Aorta (tissue), 5 donors: Measurements from ENCODE around the gene LIN7C. TPM values are rescaled to one million over a fixed set of nuclear protein-coding genes. Genes with fewer than 3 reads are reported as not detected.
A peak's percentile ranks its signal among the peaks of the same experiment; 100 is the strongest.

ENCODE experiments used
- ATAC-seq: fragments of 200-7000 bp; cut with Tn5 transposase; one replicate; pipeline ENCODE4 v1.9.1; 2022; ENCODE audit warnings: moderate library complexity; ENCODE audit not compliant: low FRiP score
- DNase-seq, 2 donors: peaks; one replicate each; pipeline ENCODE4 v3.0.0-alpha.2; 2020
- H3K27ac ChIP-seq, 2 donors: one replicate each; pipeline ENCODE4 v1.5.1; 2013; ENCODE audit warnings: low read length in 2 of 2, mild to moderate bottlenecking in 2 of 2, moderate library complexity in 2 of 2, control low read depth in 1 of 2, inconsistent platforms in 1 of 2, low read depth in 1 of 2
- H3K27me3 ChIP-seq, 2 donors: one replicate each; pipeline ENCODE4 v1.6.1; 2013; ENCODE audit warnings: control low read depth in 1 of 2, low read length in 1 of 2, mild to moderate bottlenecking in 1 of 2, moderate library complexity in 1 of 2; ENCODE audit not compliant: insufficient read depth in 2 of 2, control insufficient read depth in 1 of 2
- H3K36me3 ChIP-seq, 2 donors: one replicate each; pipeline ENCODE4 v1.6.1; 2013; ENCODE audit warnings: control low read depth in 1 of 2, low read length in 1 of 2, mild to moderate bottlenecking in 1 of 2; ENCODE audit not compliant: insufficient read depth in 2 of 2, control insufficient read depth in 1 of 2
- H3K4me1 ChIP-seq, 2 donors: one replicate each; pipeline ENCODE4 v1.6.1; 2013; ENCODE audit warnings: low read length in 2 of 2, control low read depth in 1 of 2, mild to moderate bottlenecking in 1 of 2, moderate library complexity in 1 of 2; ENCODE audit not compliant: insufficient read depth in 2 of 2, control insufficient read depth in 1 of 2
- H3K4me3 ChIP-seq, 2 donors: one replicate each; pipeline ENCODE4 v1.5.1; 2013; ENCODE audit warnings: low read length in 2 of 2, control low read depth in 1 of 2, mild to moderate bottlenecking in 1 of 2
- H3K9me3 ChIP-seq: one replicate; pipeline ENCODE4 v1.6.1; 2013; ENCODE audit warnings: mild to moderate bottlenecking, low read length; ENCODE audit not compliant: control insufficient read depth
- WGBS, 2 donors: extraction: QIAGEN DNeasy Blood & Tissue Kit; methylation state at CpG; one replicate each; pipeline ENCODE4 v1.1.7; 2013; 5-methylcytosine and 5-hydroxymethylcytosine counted together
- intact Hi-C, 2 donors: fragments of 100-400 bp; cut with DNase I; formaldehyde crosslinking; loops; one replicate each; pipeline versions ENCODE4 v1.14.2 to v1.15.0; 2022
- polyA plus RNA-seq, 2 donors: library from polyadenylated mRNA; stranded (reverse); fragments of 200-250 nt; gene quantifications; one replicate each; pipeline ENCODE4 v1.2.3, GENCODE V29; 2013
- total RNA-seq, 2 donors: library from RNA; stranded (reverse); fragmentation: NEBNext Ultra II Directional; extraction: Animal tissue kit (Norgen Biotek cat#: 25700); gene quantifications; one replicate each; pipeline ENCODE4 v1.2.1, GENCODE V29; 2021
- donor health status: healthy with polysubstance abuse.
- donor health status: Bipolar disorder and iron deficiency.
- donor health status: DM: no; HTN: no; CAD: no.
- donor health status: DM: no; HTN: no; CAD: no.
- donor health status: DM: yes; HTN: yes; CAD: no.

The LIN7C gene
- total and polyA plus RNA-seq, 4 donors = 10.1 to 40.4 (median 23.0) TPM

GRCh38 chr11:27501100-27501499, 5.5 kb downstream of the LIN7C start:
- H3K9me3 ChIP-seq = no peaks in the 10 kb centered on the region
- H3K36me3 ChIP-seq = peaks cover 2 to 4% of the 10 kb centered on the region in 2 donors
- no peak for ATAC-seq
- H3K4me3 ChIP-seq = no peak overlapping the region
- no peak overlapping the region for H3K27ac ChIP-seq
- intact Hi-C loops = no loop called here
- H3K27me3 ChIP-seq = no peaks in the 10 kb centered on the region
- peaks cover 0 to 5% of the 10 kb centered on the region in 2 donors for H3K4me1 ChIP-seq
- no peak for DNase-seq

- Histone ChIP-seq H3K36me3 (peaks cover 2 to 4% of the 10 kb centered on the region in 2 donors), H3K9me3 (no peaks in the 10 kb centered on the region), H3K27me3 (no peaks in the 10 kb centered on the region), H3K4me1 (no peaks in the 10 kb centered on the region), H3K27ac (no peak overlapping the region), H3K4me3 (no peak overlapping the region)
- 78 to 85% methylated on average over 1 of the region's 1 CpG for WGBS, 2 donors
- ATAC-seq (no peak), DNase-seq (no peak)
- intact Hi-C loops = no loop called here
Observed at GRCh38 chr11:27497911-27498310, 8.7 kb downstream of the LIN7C start.

GRCh38 chr11:27497284-27497866, 9.2 kb downstream of the LIN7C start:
- Histone ChIP-seq H3K27me3 (no peaks in the 10 kb centered on the region), H3K4me1 (no peaks in the 10 kb centered on the region), H3K36me3 (peaks cover 2 to 4% of the 10 kb centered on the region in 2 donors), H3K9me3 (no peaks in the 10 kb centered on the region), H3K4me3 (no peak overlapping the region), H3K27ac (no peak overlapping the region)
- intact Hi-C loops = no loop called here
- ATAC-seq (no peak), DNase-seq (no peak)

GRCh38 chr11:27496461-27496860, 10.1 kb downstream of the LIN7C start:
- Histone ChIP-seq H3K27me3 (no peaks in the 10 kb centered on the region), H3K9me3 (no peaks in the 10 kb centered on the region), H3K27ac (no peak overlapping the region), H3K4me1 (no peaks in the 10 kb centered on the region), H3K4me3 (no peak overlapping the region), H3K36me3 (peaks cover 2 to 4% of the 10 kb centered on the region in 2 donors)
- DNase-seq = no peak
- intact Hi-C loops = no loop called here
- no peak for ATAC-seq
- 5 to 10% methylated on average over 1 of the region's 1 CpG for WGBS, 2 donors

GRCh38 chr11:27495710-27496300, 10.8 kb downstream of the LIN7C start:
- no peaks in the 10 kb centered on the region for H3K4me1 ChIP-seq
- intact Hi-C loops = no loop called here

GRCh38 chr11:27489092-27489491, 17.5 kb downstream of the LIN7C start:
- Histone ChIP-seq H3K36me3 (peaks cover 0 to 3% of the 10 kb centered on the region in 2 donors), H3K27ac (no peak overlapping the region), H3K9me3 (no peaks in the 10 kb centered on the region), H3K4me1 (no peaks in the 10 kb centered on the region), H3K4me3 (no peak overlapping the region), H3K27me3 (no peaks in the 10 kb centered on the region)
- no peak for ATAC-seq
- no peak for DNase-seq
- 80 to 81% methylated on average over 5 of the region's 5 CpGs for WGBS, 2 donors
- intact Hi-C loops = loop anchor here (10.0 kb wide), 3 partner anchors 184 to 734 kb away; no protein-coding TSS in a partner anchor

More at GRCh38 chr11:27495710-27496300, 10.8 kb downstream of the LIN7C start:
- ATAC-seq (no peak), DNase-seq (no peak)
- Histone ChIP-seq H3K27me3 (no peaks in the 10 kb centered on the region), H3K9me3 (no peaks in the 10 kb centered on the region), H3K27ac (no peak overlapping the region), H3K4me3 (no peak overlapping the region), H3K36me3 (peaks cover 2 to 3% of the 10 kb centered on the region in 2 donors)
- WGBS, 2 donors = 94 to 96% methylated on average over 1 of the region's 1 CpG

GRCh38 chr11:27487706-27488105, 18.9 kb downstream of the LIN7C start:
- DNase-seq = no peak
- WGBS, 2 donors = 63 to 69% methylated on average over 6 of the region's 6 CpGs
- ATAC-seq = no peak
- Histone ChIP-seq H3K4me1 (no peaks in the 10 kb centered on the region), H3K4me3 (no peak overlapping the region), H3K9me3 (no peaks in the 10 kb centered on the region), H3K27me3 (no peaks in the 10 kb centered on the region), H3K36me3 (peaks cover 0 to 3% of the 10 kb centered on the region in 2 donors), H3K27ac (no peak overlapping the region)
- intact Hi-C loops = loop anchor here (2.0 to 10.0 kb wide), 4 partner anchors 183 to 733 kb away; no protein-coding TSS in a partner anchor

GRCh38 chr11:27485930-27486773, 20.4 kb downstream of the LIN7C start:
- peak; percentile 64 for ATAC-seq
- Histone ChIP-seq H3K27ac (no peak overlapping the region), H3K36me3 (peaks cover 0 to 3% of the 10 kb centered on the region in 2 donors), H3K9me3 (no peaks in the 10 kb centered on the region), H3K4me1 (no peaks in the 10 kb centered on the region), H3K27me3 (no peaks in the 10 kb centered on the region), H3K4me3 (no peak overlapping the region)
- DNase-seq = no peak
- WGBS, 2 donors = 33 to 34% methylated on average over 4 of the region's 4 CpGs
- intact Hi-C loops = loop anchor here (2.0 to 10.0 kb wide), 4 partner anchors 181 to 731 kb away; no protein-coding TSS in a partner anchor
